Nephron (organoid): ENCODE measurements around the gene CNDP2.
A peak's percentile ranks its signal among the peaks of the same experiment; 100 is the strongest.

ENCODE experiments used
- H3K27ac Mint-ChIP-seq, 3 experiments: 2 replicates each; pipeline ENCODE4 v1.8.0; 2020; ENCODE audit warnings: mixed read lengths in 3 of 3, mild to moderate bottlenecking in 2 of 3, moderate library complexity in 1 of 3
- H3K27me3 Mint-ChIP-seq: 2 replicates; pipeline ENCODE4 v1.8.0; 2021; ENCODE audit warnings: low read depth, mild to moderate bottlenecking, moderate library complexity, mixed read lengths
- H3K36me3 Mint-ChIP-seq: 2 replicates; pipeline ENCODE4 v1.8.0; 2020; ENCODE audit warnings: low read depth, mixed read lengths
- H3K4me1 Mint-ChIP-seq: 2 replicates; pipeline ENCODE4 v1.8.0; 2020; ENCODE audit warnings: mixed read lengths
- H3K4me3 Mint-ChIP-seq, 3 experiments: 2 replicates each; pipeline ENCODE4 v1.8.0; 2020; ENCODE audit warnings: mild to moderate bottlenecking in 3 of 3, mixed read lengths in 3 of 3, moderate library complexity in 2 of 3
- H3K9me3 Mint-ChIP-seq: 2 replicates; pipeline ENCODE4 v1.8.0; 2020; ENCODE audit warnings: mixed read lengths
- CTCF ChIP-seq, 3 experiments: fragments of 200-600 bp; sonication (generic); IDR thresholded peaks; one replicate each; pipeline ENCODE4 v1.5.0; 2021; ENCODE audit warnings: antibody characterized with exemption in 3 of 3; ENCODE audit not compliant: unreplicated experiment in 3 of 3

The CNDP2 gene

GRCh38 chr18:74495581-74496507 is at the start of gene CNDP2:
Gene CNDP2 (plus strand): TSS chr18:74496363. CDS start chr18:74499974, 3,611 bp downstream.
- no peaks in the 10 kb centered on the region for H3K27me3 Mint-ChIP-seq
- TF ChIP-seq CTCF (IDR thresholded peaks at IDR 0.05; ENCODE audit: unreplicated experiment in 3 of 3), result no peak
- H3K9me3 Mint-ChIP-seq, result peaks cover 2% of the 10 kb centered on the region
- peak within 1 kb of the TSS; percentile 90 to 95 (median 91) for H3K4me3 Mint-ChIP-seq
- peaks cover 14% of the 10 kb centered on the region for H3K36me3 Mint-ChIP-seq
- H3K4me1 Mint-ChIP-seq, result peaks cover 29% of the 10 kb centered on the region
- H3K27ac Mint-ChIP-seq, result peak within 1 kb of the TSS; percentile 70 to 93 (median 88)

- no peak for TF ChIP-seq CTCF (IDR thresholded peaks at IDR 0.05; ENCODE audit: unreplicated experiment in 3 of 3)
- no peaks in the 10 kb centered on the region for H3K4me1 Mint-ChIP-seq
- no peaks in the 10 kb centered on the region for H3K36me3 Mint-ChIP-seq
Measured at GRCh38 chr18:74446631-74447403, 49.3 kb upstream of the CNDP2 start.

GRCh38 chr18:74447404-74448152 is 48.6 kb upstream of the CNDP2 start:
- Mint-ChIP-seq H3K27me3 (peaks cover 37% of the 10 kb centered on the region), H3K4me3 (no peak overlapping the region), H3K9me3 (no peaks in the 10 kb centered on the region), H3K4me1 (no peaks in the 10 kb centered on the region), H3K27ac (no peak overlapping the region), H3K36me3 (no peaks in the 10 kb centered on the region)
- TF ChIP-seq CTCF (IDR thresholded peaks at IDR 0.05; ENCODE audit: unreplicated experiment in 3 of 3), result no peak

More at GRCh38 chr18:74446631-74447403, 49.3 kb upstream of the CNDP2 start:
- no peak overlapping the region for H3K27ac Mint-ChIP-seq
- no peak overlapping the region for H3K4me3 Mint-ChIP-seq
- peaks cover 40% of the 10 kb centered on the region for H3K27me3 Mint-ChIP-seq
- no peaks in the 10 kb centered on the region for H3K9me3 Mint-ChIP-seq

- Mint-ChIP-seq H3K4me1 (no peaks in the 10 kb centered on the region), H3K36me3 (no peaks in the 10 kb centered on the region), H3K27ac (no peak overlapping the region), H3K27me3 (peaks cover 57% of the 10 kb centered on the region), H3K4me3 (no peak overlapping the region), H3K9me3 (no peaks in the 10 kb centered on the region)
- no peak for TF ChIP-seq CTCF (IDR thresholded peaks at IDR 0.05; ENCODE audit: unreplicated experiment in 3 of 3)
Measured at GRCh38 chr18:74450626-74451025, 45.5 kb upstream of the CNDP2 start.

- peaks cover 63% of the 10 kb centered on the region for H3K27me3 Mint-ChIP-seq
- no peak for TF ChIP-seq CTCF (IDR thresholded peaks at IDR 0.05; ENCODE audit: unreplicated experiment in 3 of 3)
- no peak overlapping the region for H3K27ac Mint-ChIP-seq
- H3K36me3 Mint-ChIP-seq, result no peaks in the 10 kb centered on the region
- H3K4me3 Mint-ChIP-seq, result no peak overlapping the region
- H3K4me1 Mint-ChIP-seq, result no peaks in the 10 kb centered on the region
- H3K9me3 Mint-ChIP-seq, result no peaks in the 10 kb centered on the region
Measured at GRCh38 chr18:74451148-74451547, 45.0 kb upstream of the CNDP2 start.
